Right lobe of liver (tissue), 4 donors: ENCODE data around the gene SLC22A16.

Experiments
- CTCF ChIP-seq, 4 donors: fragments of 200-600 bp in 3 of 4; fragments of 450-650 bp in 1 of 4; IDR thresholded peaks; one replicate each; pipeline versions ENCODE4 v1.5.1 to v1.8.0; 2016 to 2022; ENCODE audit warnings: antibody characterized with exemption in 4 of 4, mild to moderate bottlenecking in 2 of 4
- POLR2A ChIP-seq: fragments of 450-650 bp; IDR thresholded peaks from one replicate; pipeline ENCODE4 v1.6.1; 2017; ENCODE audit warnings: antibody characterized with exemption, mild to moderate bottlenecking
- donor health status: DM: no; HTN: no; CAD: no.
- donor health status: DM: no; HTN: no; CAD: no.
- donor health status: DM: no; HTN: yes; CAD: no.

GRCh38 chr6:110458476-110458875, 17.9 kb downstream of the SLC22A16 start:
- no peak for TF ChIP-seq POLR2A
- TF ChIP-seq CTCF (IDR thresholded peaks at IDR 0.05), result no peak
